ENCODE data around the gene NHEJ1. TPM values are rescaled to one million over a fixed set of nuclear protein-coding genes. Genes with fewer than 3 reads are reported as not detected.
A peak's percentile ranks its signal among the peaks of the same experiment; 100 is the strongest.

The NHEJ1 gene
- total and polyA plus RNA-seq, 9 of the 15 experiments (the other 6 are each of a cell fraction or from before 2014, with no cell fraction given) = 9.0 to 23.7 (median 13.9) TPM

GRCh38 chr2:219177552-219178376 is 17.1 kb upstream of the NHEJ1 start, which contains the start of gene RETREG2 (continued):
- TF ChIP-seq IRF1 (CRISPR knock-in tag; IDR thresholded peaks at IDR 0.05; ENCODE audit: borderline replicate concordance) = no peak
- TF ChIP-seq EGR1 (conservative IDR thresholded peaks at IDR 0.05) = no peak
- TF ChIP-seq BMI1 (IDR thresholded peaks at IDR 0.05; ENCODE audit: low read length) = no peak
- TF ChIP-seq DLX4 (CRISPR knock-in tag; IDR thresholded peaks at IDR 0.05) = no peak
- TF ChIP-seq MCM7 (IDR thresholded peaks at IDR 0.05) = no peak
- TF ChIP-seq CCAR2 (IDR thresholded peaks at IDR 0.05; ENCODE audit: low read depth, low read length) = no peak
- TF ChIP-seq RBM14 (IDR thresholded peaks at IDR 0.05; ENCODE audit: borderline replicate concordance, insufficient read depth, low read depth, low read length) = no peak
- no peak for TF ChIP-seq CBX2 (IDR thresholded peaks at IDR 0.05; ENCODE audit: insufficient read depth, low read length, poor library complexity, severe bottlenecking)
- peak; percentile 65; the same call in 1 of the 2 replicates for TF ChIP-seq ZBTB7A (IDR thresholded peaks at IDR 0.05; ENCODE audit: borderline replicate concordance, control insufficient read depth, low read depth, low read length)
- TF ChIP-seq, protein P1, sequence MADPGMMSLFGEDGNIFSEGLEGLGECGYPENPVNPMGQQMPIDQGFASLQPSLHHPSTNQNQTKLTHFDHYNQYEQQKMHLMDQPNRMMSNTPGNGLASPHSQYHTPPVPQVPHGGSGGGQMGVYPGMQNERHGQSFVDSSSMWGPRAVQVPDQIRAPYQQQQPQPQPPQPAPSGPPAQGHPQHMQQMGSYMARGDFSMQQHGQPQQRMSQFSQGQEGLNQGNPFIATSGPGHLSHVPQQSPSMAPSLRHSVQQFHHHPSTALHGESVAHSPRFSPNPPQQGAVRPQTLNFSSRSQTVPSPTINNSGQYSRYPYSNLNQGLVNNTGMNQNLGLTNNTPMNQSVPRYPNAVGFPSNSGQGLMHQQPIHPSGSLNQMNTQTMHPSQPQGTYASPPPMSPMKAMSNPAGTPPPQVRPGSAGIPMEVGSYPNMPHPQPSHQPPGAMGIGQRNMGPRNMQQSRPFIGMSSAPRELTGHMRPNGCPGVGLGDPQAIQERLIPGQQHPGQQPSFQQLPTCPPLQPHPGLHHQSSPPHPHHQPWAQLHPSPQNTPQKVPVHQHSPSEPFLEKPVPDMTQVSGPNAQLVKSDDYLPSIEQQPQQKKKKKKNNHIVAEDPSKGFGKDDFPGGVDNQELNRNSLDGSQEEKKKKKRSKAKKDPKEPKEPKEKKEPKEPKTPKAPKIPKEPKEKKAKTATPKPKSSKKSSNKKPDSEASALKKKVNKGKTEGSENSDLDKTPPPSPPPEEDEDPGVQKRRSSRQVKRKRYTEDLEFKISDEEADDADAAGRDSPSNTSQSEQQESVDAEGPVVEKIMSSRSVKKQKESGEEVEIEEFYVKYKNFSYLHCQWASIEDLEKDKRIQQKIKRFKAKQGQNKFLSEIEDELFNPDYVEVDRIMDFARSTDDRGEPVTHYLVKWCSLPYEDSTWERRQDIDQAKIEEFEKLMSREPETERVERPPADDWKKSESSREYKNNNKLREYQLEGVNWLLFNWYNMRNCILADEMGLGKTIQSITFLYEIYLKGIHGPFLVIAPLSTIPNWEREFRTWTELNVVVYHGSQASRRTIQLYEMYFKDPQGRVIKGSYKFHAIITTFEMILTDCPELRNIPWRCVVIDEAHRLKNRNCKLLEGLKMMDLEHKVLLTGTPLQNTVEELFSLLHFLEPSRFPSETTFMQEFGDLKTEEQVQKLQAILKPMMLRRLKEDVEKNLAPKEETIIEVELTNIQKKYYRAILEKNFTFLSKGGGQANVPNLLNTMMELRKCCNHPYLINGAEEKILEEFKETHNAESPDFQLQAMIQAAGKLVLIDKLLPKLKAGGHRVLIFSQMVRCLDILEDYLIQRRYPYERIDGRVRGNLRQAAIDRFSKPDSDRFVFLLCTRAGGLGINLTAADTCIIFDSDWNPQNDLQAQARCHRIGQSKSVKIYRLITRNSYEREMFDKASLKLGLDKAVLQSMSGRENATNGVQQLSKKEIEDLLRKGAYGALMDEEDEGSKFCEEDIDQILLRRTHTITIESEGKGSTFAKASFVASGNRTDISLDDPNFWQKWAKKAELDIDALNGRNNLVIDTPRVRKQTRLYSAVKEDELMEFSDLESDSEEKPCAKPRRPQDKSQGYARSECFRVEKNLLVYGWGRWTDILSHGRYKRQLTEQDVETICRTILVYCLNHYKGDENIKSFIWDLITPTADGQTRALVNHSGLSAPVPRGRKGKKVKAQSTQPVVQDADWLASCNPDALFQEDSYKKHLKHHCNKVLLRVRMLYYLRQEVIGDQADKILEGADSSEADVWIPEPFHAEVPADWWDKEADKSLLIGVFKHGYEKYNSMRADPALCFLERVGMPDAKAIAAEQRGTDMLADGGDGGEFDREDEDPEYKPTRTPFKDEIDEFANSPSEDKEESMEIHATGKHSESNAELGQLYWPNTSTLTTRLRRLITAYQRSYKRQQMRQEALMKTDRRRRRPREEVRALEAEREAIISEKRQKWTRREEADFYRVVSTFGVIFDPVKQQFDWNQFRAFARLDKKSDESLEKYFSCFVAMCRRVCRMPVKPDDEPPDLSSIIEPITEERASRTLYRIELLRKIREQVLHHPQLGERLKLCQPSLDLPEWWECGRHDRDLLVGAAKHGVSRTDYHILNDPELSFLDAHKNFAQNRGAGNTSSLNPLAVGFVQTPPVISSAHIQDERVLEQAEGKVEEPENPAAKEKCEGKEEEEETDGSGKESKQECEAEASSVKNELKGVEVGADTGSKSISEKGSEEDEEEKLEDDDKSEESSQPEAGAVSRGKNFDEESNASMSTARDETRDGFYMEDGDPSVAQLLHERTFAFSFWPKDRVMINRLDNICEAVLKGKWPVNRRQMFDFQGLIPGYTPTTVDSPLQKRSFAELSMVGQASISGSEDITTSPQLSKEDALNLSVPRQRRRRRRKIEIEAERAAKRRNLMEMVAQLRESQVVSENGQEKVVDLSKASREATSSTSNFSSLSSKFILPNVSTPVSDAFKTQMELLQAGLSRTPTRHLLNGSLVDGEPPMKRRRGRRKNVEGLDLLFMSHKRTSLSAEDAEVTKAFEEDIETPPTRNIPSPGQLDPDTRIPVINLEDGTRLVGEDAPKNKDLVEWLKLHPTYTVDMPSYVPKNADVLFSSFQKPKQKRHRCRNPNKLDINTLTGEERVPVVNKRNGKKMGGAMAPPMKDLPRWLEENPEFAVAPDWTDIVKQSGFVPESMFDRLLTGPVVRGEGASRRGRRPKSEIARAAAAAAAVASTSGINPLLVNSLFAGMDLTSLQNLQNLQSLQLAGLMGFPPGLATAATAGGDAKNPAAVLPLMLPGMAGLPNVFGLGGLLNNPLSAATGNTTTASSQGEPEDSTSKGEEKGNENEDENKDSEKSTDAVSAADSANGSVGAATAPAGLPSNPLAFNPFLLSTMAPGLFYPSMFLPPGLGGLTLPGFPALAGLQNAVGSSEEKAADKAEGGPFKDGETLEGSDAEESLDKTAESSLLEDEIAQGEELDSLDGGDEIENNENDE (IDR thresholded peaks at IDR 0.05; ENCODE audit: low read depth, low read length) = no peak
- TF ChIP-seq CBFA2T2 (conservative IDR thresholded peaks at IDR 0.05) = peak; percentile 94
- TF ChIP-seq SAFB (IDR thresholded peaks at IDR 0.05; ENCODE audit: borderline replicate concordance, low read depth, low read length) = no peak
- TF ChIP-seq RBM17 (IDR thresholded peaks at IDR 0.05; ENCODE audit: borderline replicate concordance, low read depth, low read length) = no peak

All from K562 (cell line).